Memory B cell (primary cell): ENCODE results near the gene TPST2.
"Not testable (repeated sequence)": the region's sequence is repeated elsewhere in the genome, so short reads cannot be mapped to it uniquely, and the experiment has no call there.

Experiments used
- ATAC-seq: fragments of 150-1000 bp; cut with Tn5 transposase; 2 replicates; pipeline ENCODE4 v1.10.0; 2021; ENCODE audit warnings: low read depth, mild to moderate bottlenecking, moderate library complexity
- DNase-seq, 2 donors: peaks; one replicate each; pipeline ENCODE4 v3.0.0; 2022; ENCODE audit warnings: low spot score in 2 of 2
- H3K27ac Mint-ChIP-seq: one replicate; pipeline ENCODE4 v1.8.0; 2022; ENCODE audit warnings: mild to moderate bottlenecking, moderate library complexity, mixed read lengths
- H3K27me3 Mint-ChIP-seq: one replicate; pipeline ENCODE4 v1.8.0; 2022; ENCODE audit warnings: mixed read lengths
- H3K36me3 Mint-ChIP-seq: one replicate; pipeline ENCODE4 v1.8.0; 2022; ENCODE audit warnings: mild to moderate bottlenecking, mixed read lengths
- H3K4me1 Mint-ChIP-seq: one replicate; pipeline ENCODE4 v1.8.0; 2022; ENCODE audit warnings: mixed read lengths
- H3K4me3 Mint-ChIP-seq: one replicate; pipeline ENCODE4 v1.8.0; 2022; ENCODE audit warnings: mild to moderate bottlenecking, moderate library complexity, mixed read lengths
- H3K9me3 Mint-ChIP-seq: one replicate; pipeline ENCODE4 v1.8.0; 2022; ENCODE audit warnings: mixed read lengths

Gene TPST2

DNA sequence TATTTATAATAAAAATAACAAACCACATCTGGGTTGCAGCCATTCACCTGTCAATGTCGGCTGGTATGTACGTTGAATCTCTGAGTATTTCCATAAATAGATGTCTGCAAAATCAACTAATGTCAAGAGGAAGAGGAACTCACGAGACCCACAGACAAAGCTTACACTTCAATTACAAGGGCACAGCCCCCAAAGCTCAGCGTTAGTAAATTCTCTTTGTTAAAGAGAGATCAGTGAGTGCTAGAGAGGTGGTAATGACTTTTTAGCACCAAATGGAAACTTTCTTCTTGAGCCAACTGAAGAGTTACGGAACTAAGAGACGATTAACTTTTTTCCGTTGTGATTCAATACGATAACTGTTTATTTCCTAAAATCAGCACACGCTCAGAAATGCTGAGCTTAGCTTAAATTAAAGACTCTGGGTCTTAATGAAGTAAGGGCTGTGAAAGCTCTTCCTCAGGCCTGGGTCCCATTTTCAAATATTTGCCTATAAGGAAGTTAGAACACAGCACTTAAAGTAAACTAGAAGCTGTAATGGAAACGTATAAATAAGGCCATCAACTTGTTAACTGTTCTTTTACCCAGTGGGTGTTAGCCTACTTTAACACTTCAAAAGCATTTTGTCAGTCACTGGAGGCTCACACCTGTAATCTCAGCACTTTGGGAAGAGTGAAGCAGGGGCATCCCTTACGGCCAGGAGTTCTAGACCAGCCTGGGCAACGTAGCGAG is 54.9 kb downstream of the TPST2 start:
- H3K9me3 Mint-ChIP-seq: no peaks in the 10 kb centered on the region
- peaks cover 31% of the 10 kb centered on the region for H3K4me1 Mint-ChIP-seq
- H3K36me3 Mint-ChIP-seq: peaks cover 16% of the 10 kb centered on the region
- peak overlapping the region; percentile 97 for H3K27ac Mint-ChIP-seq
- no peaks in the 10 kb centered on the region for H3K27me3 Mint-ChIP-seq
- ATAC-seq (peak; percentile 69), DNase-seq (peak in 1 of 2 donors; percentile 7)
- H3K4me3 Mint-ChIP-seq: peak overlapping the region; percentile 76

DNA sequence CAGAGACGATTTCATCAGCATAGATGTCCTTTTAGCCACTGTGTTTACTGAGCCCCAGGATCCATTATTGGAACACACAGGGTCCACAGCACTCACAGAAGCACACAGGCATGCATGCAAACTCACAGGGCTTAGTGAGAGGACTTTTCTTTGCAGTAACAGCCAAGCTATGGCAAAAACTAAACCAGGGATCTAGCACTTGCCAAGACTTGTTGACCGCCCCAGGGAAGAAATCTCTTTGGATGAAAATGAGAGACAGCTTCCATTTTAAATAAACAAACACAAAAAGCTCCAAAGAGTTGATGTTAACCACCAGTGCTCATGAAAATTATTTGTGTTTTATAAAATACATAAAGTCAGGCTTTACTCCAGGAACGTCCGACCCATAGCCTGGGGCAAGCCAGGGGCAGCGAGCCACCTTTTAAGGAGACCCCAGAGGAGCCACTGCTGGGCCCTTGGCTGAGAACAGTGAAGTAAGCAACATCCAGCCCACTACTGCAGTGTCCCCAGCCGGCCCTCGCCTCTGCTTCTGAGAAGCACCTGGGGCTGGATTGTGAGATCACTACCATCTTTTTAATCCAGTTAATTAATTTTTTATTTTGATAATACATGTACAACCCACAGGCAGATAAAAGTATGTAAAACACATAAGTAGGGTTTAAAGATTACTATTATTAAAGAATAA is 55.6 kb downstream of the TPST2 start:
- DNase-seq: no peak
- peak overlapping the region; percentile 30 for H3K4me3 Mint-ChIP-seq
- no peak for ATAC-seq
- no peaks in the 10 kb centered on the region for H3K9me3 Mint-ChIP-seq
- H3K4me1 Mint-ChIP-seq: peaks cover 31% of the 10 kb centered on the region
- peak overlapping the region; percentile 97 for H3K27ac Mint-ChIP-seq
- no peaks in the 10 kb centered on the region for H3K27me3 Mint-ChIP-seq
- peaks cover 15% of the 10 kb centered on the region for H3K36me3 Mint-ChIP-seq

DNA sequence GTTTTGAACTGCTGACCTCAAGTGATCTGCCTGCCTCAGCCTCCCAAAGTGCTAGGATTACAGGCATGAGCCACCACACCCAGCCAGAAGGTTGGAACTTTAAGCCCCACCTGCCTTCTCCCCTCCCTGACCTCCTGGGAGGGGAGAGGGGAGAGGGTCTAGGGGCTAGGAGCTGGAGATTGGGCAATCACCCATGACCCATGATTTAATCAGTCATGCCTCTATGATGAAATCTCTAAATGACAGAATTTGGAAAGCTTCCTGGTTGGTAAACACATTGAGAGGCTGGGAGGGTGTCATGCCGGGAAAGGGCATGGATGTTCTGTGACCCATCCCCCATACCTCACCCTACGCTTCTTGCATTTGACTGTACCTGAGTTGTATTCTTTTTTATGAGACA is 60.6 kb downstream of the TPST2 start:
- no peaks in the 10 kb centered on the region for H3K9me3 Mint-ChIP-seq
- H3K36me3 Mint-ChIP-seq: peaks cover 13% of the 10 kb centered on the region
- no peak for DNase-seq
- H3K4me1 Mint-ChIP-seq: peaks cover 12% of the 10 kb centered on the region
- ATAC-seq: no peak
- no peaks in the 10 kb centered on the region for H3K27me3 Mint-ChIP-seq
- H3K4me3 Mint-ChIP-seq: no peak overlapping the region
- H3K27ac Mint-ChIP-seq: no peak overlapping the region

DNA sequence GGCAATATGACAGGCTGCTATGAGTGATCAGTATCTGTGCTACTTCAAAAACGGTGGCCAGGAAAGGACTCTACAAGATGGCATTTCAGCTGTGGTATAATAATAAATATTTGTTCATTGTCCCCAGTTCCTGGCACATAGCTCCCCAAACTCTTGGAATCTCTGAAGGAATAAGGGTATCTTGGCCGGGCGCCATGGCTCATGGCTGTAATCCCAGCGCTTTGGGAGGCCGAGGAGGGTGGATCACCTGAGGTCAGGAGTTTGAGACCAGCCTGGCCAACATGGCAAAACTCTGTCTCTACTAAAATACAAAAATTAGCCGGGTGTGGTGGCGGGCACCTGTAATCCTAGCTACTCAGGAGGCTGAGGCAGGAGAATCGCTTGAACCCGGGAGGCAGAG is 61.4 kb downstream of the TPST2 start:
- H3K27me3 Mint-ChIP-seq, H3K9me3 Mint-ChIP-seq, H3K27ac Mint-ChIP-seq, DNase-seq, ATAC-seq, H3K4me1 Mint-ChIP-seq, H3K4me3 Mint-ChIP-seq: not testable (repeated sequence)
- peaks cover 13% of the 10 kb centered on the region for H3K36me3 Mint-ChIP-seq

DNA sequence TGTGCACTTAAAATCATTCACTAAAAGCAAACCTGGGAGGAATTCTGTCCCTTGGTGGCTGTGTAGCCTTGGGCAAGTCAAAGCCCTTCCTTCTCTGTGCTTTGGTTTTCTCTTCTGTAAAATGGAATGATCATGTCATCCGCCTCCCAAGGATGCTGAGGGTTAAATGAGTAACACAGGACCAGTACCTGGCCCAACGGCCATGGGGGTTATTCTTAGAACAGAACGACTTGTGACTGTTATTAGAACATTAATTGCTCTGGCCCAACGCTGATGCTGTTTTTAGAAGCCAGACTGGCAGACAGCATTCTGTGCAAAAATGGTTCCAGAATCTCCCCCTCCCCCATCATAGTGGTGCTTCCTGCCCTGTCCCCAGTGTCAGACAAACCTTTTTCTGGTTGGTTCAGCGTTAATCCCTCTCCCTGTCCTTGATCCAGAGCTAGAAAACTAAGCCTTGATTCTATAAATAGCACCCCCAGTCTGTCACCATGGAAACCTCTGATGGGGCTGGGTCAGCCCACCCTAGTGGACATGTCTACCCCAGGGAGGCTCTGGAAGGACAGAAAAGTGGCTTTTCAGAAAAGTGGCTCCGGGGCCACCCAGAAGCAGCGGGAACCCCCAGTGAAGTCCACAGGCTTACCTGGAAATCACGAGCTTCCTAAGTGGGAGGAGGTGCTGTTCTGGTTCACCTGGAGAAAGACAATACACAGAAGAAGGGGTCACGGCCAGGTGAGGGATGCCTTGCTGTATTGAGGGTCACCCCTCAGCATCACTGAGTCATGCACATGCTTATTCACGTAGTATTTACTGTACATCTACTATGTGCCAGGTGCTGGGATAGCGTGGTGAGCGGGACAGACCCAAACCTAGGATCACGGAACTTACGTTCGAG is 62.1 kb downstream of the TPST2 start:
- no peak for DNase-seq
- Mint-ChIP-seq H3K4me3 (no peak overlapping the region), H3K27me3 (no peaks in the 10 kb centered on the region)

DNA sequence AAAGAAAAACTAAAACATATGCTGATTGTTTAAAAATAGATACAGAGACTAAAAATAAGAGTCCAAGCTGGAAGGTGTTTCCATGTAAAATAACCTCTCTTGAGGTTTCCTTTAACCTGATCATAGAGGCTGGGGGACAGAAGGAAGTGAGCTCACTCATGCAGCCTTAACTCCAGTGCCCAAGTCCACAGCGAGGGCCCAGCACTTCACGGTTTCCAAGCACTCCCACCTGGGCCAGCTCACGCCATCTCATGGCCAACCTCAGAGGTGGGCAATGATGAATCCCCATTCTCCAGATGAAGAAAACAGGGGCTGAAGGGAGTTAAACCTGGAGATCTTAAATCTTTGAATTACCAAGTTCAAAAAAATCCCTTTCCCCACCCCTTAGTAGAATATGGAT is 62.8 kb downstream of the TPST2 start:
- H3K36me3 Mint-ChIP-seq: peaks cover 13% of the 10 kb centered on the region

More for the DNA sequence above, 62.1 kb downstream of the TPST2 start:
- no peaks in the 10 kb centered on the region for H3K9me3 Mint-ChIP-seq
- peaks cover 13% of the 10 kb centered on the region for H3K36me3 Mint-ChIP-seq
- H3K27ac Mint-ChIP-seq: no peak overlapping the region
- H3K4me1 Mint-ChIP-seq: peaks cover 8% of the 10 kb centered on the region
- no peak for ATAC-seq

DNA sequence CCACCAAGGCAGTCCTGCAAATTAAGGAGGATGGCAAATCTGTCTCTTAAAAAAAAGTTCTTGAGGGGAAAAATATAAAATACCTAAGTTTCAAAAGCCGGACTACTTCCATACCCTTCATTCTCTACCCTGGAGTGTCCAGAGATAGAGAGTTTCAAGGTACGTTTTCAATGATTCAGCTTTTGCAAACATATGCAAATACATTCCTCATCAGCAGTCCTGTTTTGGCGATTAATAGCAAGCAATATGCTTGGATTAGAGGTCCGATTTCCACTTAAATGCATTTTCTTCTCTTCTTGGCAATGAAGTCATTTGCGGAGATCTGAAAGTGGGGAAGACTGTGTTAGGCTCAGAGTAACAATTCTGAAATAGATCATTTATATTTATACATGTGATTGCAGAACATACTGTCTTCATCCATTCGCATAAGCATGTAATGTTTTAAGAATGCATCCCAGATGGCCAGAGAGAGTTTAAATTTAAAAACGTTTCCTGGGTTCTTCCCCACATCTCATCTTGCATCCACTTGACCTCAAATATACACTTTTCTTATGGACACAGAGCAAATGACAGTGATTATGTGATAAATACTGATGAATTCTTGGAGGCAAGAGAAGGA is 63.9 kb downstream of the TPST2 start:
- ATAC-seq (no peak), DNase-seq (no peak)
- no peaks in the 10 kb centered on the region for H3K9me3 Mint-ChIP-seq
- no peak overlapping the region for H3K27ac Mint-ChIP-seq
- H3K4me3 Mint-ChIP-seq: no peak overlapping the region
- peaks cover 11% of the 10 kb centered on the region for H3K36me3 Mint-ChIP-seq
- H3K27me3 Mint-ChIP-seq: no peaks in the 10 kb centered on the region
- peaks cover 4% of the 10 kb centered on the region for H3K4me1 Mint-ChIP-seq

More for the DNA sequence above, 62.8 kb downstream of the TPST2 start:
- H3K27ac Mint-ChIP-seq: no peak overlapping the region
- no peaks in the 10 kb centered on the region for H3K9me3 Mint-ChIP-seq
- H3K4me1 Mint-ChIP-seq: peaks cover 4% of the 10 kb centered on the region
- H3K27me3 Mint-ChIP-seq: no peaks in the 10 kb centered on the region
- no peak for DNase-seq
- no peak for ATAC-seq
- H3K4me3 Mint-ChIP-seq: no peak overlapping the region

DNA sequence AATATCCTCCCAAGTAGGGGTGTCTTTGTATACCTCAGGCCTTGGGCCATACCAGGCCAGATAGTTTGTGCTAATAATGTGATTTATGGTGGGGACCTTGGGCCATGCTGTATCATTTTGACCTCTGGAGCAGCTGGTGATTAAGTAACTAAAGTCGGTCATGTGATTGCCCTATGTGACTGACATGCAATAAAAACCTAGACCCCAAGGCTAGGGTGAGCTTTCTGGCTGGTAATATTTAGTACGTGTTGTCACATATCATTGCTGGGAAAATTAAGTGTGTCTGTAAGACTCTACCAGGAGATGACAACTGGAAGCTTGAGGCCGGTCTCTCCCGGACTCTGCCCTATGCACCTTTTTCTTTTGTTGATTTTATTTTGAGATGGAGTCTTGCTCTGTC is 65.1 kb downstream of the TPST2 start:
- Mint-ChIP-seq H3K36me3 (peaks cover 10% of the 10 kb centered on the region), H3K4me1 (peaks cover 4% of the 10 kb centered on the region), H3K27ac (peak overlapping the region; percentile 41), H3K9me3 (no peaks in the 10 kb centered on the region), H3K4me3 (no peak overlapping the region), H3K27me3 (no peaks in the 10 kb centered on the region)
- DNase-seq: no peak
- no peak for ATAC-seq

DNA sequence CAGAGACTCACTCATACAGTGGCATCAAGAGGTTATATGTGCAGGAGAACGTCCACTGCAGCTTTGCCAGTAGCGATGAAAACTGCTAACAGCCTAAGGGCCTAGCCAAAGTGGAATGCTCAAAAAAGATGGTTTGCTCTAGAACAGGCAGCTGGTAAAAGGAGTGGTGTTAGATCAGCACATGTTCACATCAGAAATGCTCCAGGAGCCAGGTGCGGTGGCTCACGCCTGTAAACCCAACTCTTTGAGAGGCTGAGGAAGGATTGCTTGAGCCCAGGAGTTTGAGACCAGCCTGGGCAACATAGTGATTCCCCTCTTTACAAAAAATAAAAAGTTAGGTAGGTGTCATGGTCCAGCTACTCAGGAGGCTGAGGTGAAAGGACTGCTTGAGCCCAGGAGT is 67.3 kb downstream of the TPST2 start:
- peaks cover 10% of the 10 kb centered on the region for H3K36me3 Mint-ChIP-seq
- no peaks in the 10 kb centered on the region for H3K9me3 Mint-ChIP-seq
- H3K27me3 Mint-ChIP-seq: no peaks in the 10 kb centered on the region
- peaks cover 4% of the 10 kb centered on the region for H3K4me1 Mint-ChIP-seq
- no peak for ATAC-seq
- H3K4me3 Mint-ChIP-seq: no peak overlapping the region
- no peak for DNase-seq
- no peak overlapping the region for H3K27ac Mint-ChIP-seq

DNA sequence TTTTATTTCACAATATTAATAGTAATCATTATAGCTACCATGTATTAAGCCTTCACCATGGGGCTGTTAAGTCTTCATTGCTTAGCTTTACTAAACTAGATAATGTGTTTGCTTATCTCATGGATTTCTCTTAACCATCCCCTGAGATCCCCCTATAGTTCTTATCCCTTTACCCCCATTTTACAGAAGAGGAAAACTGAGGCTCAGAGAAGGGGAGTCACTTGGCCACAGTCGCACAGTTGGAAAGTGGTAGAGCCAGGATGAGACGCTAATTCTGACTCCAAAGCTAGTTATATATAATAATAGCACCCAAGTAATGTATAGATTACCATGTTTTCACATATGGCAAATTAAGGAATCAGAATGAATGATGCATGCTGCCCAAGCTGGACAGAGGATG is 67.9 kb downstream of the TPST2 start:
- Mint-ChIP-seq H3K4me3 (no peak overlapping the region), H3K27me3 (no peaks in the 10 kb centered on the region), H3K4me1 (peaks cover 4% of the 10 kb centered on the region), H3K27ac (no peak overlapping the region), H3K36me3 (peaks cover 8% of the 10 kb centered on the region), H3K9me3 (no peaks in the 10 kb centered on the region)
- ATAC-seq: no peak
- DNase-seq: no peak

DNA sequence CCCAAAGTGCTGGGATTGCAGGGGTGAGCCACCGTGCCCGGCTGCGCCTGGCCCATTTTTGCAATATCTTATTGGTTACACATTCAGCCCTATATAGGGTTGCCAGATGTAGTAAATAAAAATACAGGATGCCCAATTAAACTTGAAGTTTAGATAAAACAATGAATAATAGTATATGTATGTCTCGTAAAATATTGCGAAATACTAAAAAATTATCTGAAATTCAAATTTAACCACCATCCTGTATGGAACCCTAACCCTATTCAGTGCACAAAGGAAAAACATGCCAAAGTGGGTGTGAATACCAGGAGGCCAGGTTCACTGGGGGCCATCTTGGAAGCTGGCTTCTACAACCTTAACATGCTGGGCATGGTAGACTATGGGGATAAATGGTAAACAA is 72.5 kb downstream of the TPST2 start:
- Mint-ChIP-seq H3K27ac (no peak overlapping the region), H3K27me3 (no peaks in the 10 kb centered on the region), H3K4me1 (peaks cover 16% of the 10 kb centered on the region), H3K36me3 (no peaks in the 10 kb centered on the region), H3K9me3 (no peaks in the 10 kb centered on the region), H3K4me3 (no peak overlapping the region)
- ATAC-seq: no peak
- DNase-seq: no peak

DNA sequence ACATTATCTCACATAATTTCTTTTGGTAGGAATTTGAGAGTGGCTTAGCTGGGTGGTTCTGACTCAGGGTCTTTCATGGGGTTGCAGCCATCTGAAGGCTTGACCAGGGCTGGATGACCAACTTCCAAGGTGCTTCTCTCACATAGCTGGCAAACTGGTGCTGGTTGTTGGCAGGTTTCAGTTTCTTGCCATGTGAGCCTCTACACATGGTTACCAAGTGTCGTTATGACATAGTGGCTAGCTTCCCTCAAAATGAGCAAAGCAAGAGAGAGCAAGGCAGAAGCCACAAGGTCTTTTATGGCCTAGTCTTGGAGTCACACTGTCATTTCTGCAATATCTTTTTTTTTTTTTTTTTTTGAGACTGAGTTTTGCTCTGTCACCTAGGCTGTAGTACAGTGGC is 73.4 kb downstream of the TPST2 start:
- H3K36me3 Mint-ChIP-seq: no peaks in the 10 kb centered on the region
- H3K4me3 Mint-ChIP-seq: no peak overlapping the region
- H3K9me3 Mint-ChIP-seq: no peaks in the 10 kb centered on the region
- H3K27ac Mint-ChIP-seq: no peak overlapping the region
- H3K4me1 Mint-ChIP-seq: peaks cover 19% of the 10 kb centered on the region
- H3K27me3 Mint-ChIP-seq: no peaks in the 10 kb centered on the region
- DNase-seq (no peak), ATAC-seq (no peak)

DNA sequence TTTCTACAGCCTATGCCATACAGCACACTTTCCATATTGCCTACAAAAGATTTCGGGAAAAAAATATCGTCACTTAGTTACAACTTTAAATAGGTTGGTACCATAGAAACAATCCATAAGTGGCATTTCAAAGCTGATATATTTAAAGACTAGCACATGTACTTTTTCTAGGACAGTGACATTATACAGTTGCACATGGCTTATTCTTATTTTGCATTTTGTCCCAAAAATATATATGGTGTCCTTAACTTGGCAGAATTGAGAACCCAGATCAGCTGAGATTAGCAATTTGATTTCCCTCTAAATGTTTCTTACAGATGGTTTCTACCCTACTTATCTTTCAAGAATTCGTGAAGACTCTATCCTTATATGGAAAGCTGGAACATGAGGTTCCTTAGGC is 74.0 kb downstream of the TPST2 start:
- no peaks in the 10 kb centered on the region for H3K9me3 Mint-ChIP-seq
- DNase-seq (no peak), ATAC-seq (no peak)
- peaks cover 23% of the 10 kb centered on the region for H3K4me1 Mint-ChIP-seq
- H3K36me3 Mint-ChIP-seq: no peaks in the 10 kb centered on the region
- H3K27me3 Mint-ChIP-seq: no peaks in the 10 kb centered on the region
- H3K27ac Mint-ChIP-seq: no peak overlapping the region
- no peak overlapping the region for H3K4me3 Mint-ChIP-seq
